ENCODE measurements around the gene MYO9B.

MYO9B gene

DNA sequence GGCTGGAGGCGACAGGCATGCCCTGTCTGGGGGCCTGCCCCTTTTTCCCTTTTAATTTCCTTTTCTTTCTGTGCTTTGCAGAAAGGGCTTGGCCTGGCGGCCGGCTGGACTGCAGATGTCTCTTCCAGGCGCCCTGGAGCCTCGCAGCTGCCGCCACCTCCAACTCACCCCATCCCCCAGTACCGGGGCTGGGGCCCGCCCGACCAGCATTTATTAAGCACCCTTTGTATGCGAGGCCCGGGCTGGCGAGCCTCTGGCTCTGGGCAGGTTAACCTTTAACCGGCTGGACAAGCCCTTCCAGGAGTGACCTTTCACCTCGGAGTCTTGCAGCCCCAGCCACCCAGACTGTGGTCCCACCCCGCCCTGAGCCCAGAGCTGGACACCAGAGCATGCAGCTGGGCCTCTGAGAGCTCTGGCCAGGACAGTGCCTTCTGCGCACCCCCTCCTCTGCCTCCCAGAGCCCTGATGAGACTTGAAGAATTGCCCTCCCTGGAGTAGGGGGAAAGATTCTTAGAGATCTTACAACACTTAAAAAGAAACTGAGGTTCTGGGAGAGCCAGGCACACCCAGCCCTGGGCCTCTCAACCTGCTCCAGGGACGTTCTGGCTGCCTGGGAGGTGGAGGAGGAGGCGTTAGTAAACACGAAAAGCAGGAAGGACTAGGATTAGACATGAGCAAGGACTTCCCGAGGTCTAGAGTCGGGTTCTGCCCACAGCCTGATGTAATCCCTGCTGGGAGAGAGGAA is 171.3 kb downstream of the MYO9B start:
- TF ChIP-seq, protein P1, sequence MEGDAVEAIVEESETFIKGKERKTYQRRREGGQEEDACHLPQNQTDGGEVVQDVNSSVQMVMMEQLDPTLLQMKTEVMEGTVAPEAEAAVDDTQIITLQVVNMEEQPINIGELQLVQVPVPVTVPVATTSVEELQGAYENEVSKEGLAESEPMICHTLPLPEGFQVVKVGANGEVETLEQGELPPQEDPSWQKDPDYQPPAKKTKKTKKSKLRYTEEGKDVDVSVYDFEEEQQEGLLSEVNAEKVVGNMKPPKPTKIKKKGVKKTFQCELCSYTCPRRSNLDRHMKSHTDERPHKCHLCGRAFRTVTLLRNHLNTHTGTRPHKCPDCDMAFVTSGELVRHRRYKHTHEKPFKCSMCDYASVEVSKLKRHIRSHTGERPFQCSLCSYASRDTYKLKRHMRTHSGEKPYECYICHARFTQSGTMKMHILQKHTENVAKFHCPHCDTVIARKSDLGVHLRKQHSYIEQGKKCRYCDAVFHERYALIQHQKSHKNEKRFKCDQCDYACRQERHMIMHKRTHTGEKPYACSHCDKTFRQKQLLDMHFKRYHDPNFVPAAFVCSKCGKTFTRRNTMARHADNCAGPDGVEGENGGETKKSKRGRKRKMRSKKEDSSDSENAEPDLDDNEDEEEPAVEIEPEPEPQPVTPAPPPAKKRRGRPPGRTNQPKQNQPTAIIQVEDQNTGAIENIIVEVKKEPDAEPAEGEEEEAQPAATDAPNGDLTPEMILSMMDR (IDR thresholded peaks at IDR 0.05; ENCODE audit: unreplicated experiment in 3 of 3): no peak
- Mint-ChIP-seq H3K4me1 (peaks cover 32% of the 10 kb centered on the region), H3K36me3 (ENCODE audit: low read depth) (no peaks in the 10 kb centered on the region), H3K27me3 (ENCODE audit: low read depth) (peaks cover 8% of the 10 kb centered on the region), H3K9me3 (no peaks in the 10 kb centered on the region), H3K4me3 (peak overlapping the region; percentile 89 to 93 (median 91)), H3K27ac (peak overlapping the region; percentile 95 to 98 (median 96))

- Mint-ChIP-seq H3K27ac (peak overlapping the region; percentile 80 to 98 (median 87)), H3K9me3 (no peaks in the 10 kb centered on the region), H3K4me3 (peak overlapping the region; percentile 68 to 80 (median 71)), H3K36me3 (ENCODE audit: low read depth) (no peaks in the 10 kb centered on the region), H3K4me1 (peaks cover 27% of the 10 kb centered on the region), H3K27me3 (ENCODE audit: low read depth) (peaks cover 8% of the 10 kb centered on the region)
- TF ChIP-seq, protein P1 (IDR thresholded peaks at IDR 0.05; ENCODE audit: unreplicated experiment in 3 of 3): no peak
Observed at GRCh38 chr19:17248011-17248776, 172.6 kb downstream of the MYO9B start.

GRCh38 chr19:17249887-17250548 is 174.4 kb downstream of the MYO9B start:
- peak overlapping the region in 2 of 3 experiments; percentile 80 to 98 for H3K27ac Mint-ChIP-seq
- TF ChIP-seq, protein P1 (IDR thresholded peaks at IDR 0.05; ENCODE audit: unreplicated experiment in 3 of 3): no peak
- H3K4me3 Mint-ChIP-seq: no peak overlapping the region
- H3K4me1 Mint-ChIP-seq: peaks cover 22% of the 10 kb centered on the region
- H3K27me3 Mint-ChIP-seq (ENCODE audit: low read depth): peaks cover 8% of the 10 kb centered on the region
- no peaks in the 10 kb centered on the region for H3K9me3 Mint-ChIP-seq
- H3K36me3 Mint-ChIP-seq (ENCODE audit: low read depth): no peaks in the 10 kb centered on the region

- H3K9me3 Mint-ChIP-seq: no peaks in the 10 kb centered on the region
- H3K27me3 Mint-ChIP-seq (ENCODE audit: low read depth): no peaks in the 10 kb centered on the region
- no peaks in the 10 kb centered on the region for H3K4me1 Mint-ChIP-seq
- no peaks in the 10 kb centered on the region for H3K36me3 Mint-ChIP-seq (ENCODE audit: low read depth)
- no peak overlapping the region for H3K27ac Mint-ChIP-seq
- no peak overlapping the region for H3K4me3 Mint-ChIP-seq
- TF ChIP-seq, protein P1 (IDR thresholded peaks at IDR 0.05; ENCODE audit: unreplicated experiment in 3 of 3): no peak
Observed at GRCh38 chr19:17254636-17255035, 179.1 kb downstream of the MYO9B start.

- Mint-ChIP-seq H3K9me3 (no peaks in the 10 kb centered on the region), H3K36me3 (ENCODE audit: low read depth) (no peaks in the 10 kb centered on the region), H3K4me3 (no peak overlapping the region), H3K27ac (no peak overlapping the region), H3K27me3 (ENCODE audit: low read depth) (no peaks in the 10 kb centered on the region), H3K4me1 (no peaks in the 10 kb centered on the region)
- TF ChIP-seq, protein P1 (IDR thresholded peaks at IDR 0.05; ENCODE audit: unreplicated experiment in 3 of 3): no peak
Observed at GRCh38 chr19:17255150-17255621, 179.6 kb downstream of the MYO9B start.

Measured in nephron (organoid).